T-helper 1 cell treated with Interleukin-12 subunit alpha and Interleukin-12 subunit beta and Interleukin-4 antibody, amounts not matched to agents 30 μg/mL and 1 μg/mL, for 36 hours (primary cell): ENCODE measurements around the gene MAPK11.

Experiments
- H3K27ac Mint-ChIP-seq: one replicate; pipeline ENCODE4 v1.8.0; 2021; ENCODE audit warnings: mild to moderate bottlenecking, mixed read lengths
- H3K27me3 Mint-ChIP-seq: one replicate; pipeline ENCODE4 v1.8.0; 2021; ENCODE audit warnings: low read depth, mixed read lengths
- H3K36me3 Mint-ChIP-seq: one replicate; pipeline ENCODE4 v1.8.0; 2021; ENCODE audit warnings: low read depth, mixed read lengths
- H3K4me1 Mint-ChIP-seq: one replicate; pipeline ENCODE4 v1.8.0; 2021; ENCODE audit warnings: low read depth, mixed read lengths
- H3K4me3 Mint-ChIP-seq: one replicate; pipeline ENCODE4 v1.8.0; 2021; ENCODE audit warnings: mild to moderate bottlenecking, moderate library complexity, mixed read lengths
- H3K9me3 Mint-ChIP-seq: one replicate; pipeline ENCODE4 v1.8.0; 2021; ENCODE audit warnings: mixed read lengths

MAPK11 gene

GRCh38 chr22:50258361-50259292, 11.6 kb downstream of the MAPK11 start:
- Mint-ChIP-seq H3K4me3 (no peak overlapping the region), H3K27me3 (peaks cover 10% of the 10 kb centered on the region), H3K36me3 (no peaks in the 10 kb centered on the region), H3K4me1 (peaks cover 4% of the 10 kb centered on the region), H3K27ac (no peak overlapping the region), H3K9me3 (no peaks in the 10 kb centered on the region)

DNA sequence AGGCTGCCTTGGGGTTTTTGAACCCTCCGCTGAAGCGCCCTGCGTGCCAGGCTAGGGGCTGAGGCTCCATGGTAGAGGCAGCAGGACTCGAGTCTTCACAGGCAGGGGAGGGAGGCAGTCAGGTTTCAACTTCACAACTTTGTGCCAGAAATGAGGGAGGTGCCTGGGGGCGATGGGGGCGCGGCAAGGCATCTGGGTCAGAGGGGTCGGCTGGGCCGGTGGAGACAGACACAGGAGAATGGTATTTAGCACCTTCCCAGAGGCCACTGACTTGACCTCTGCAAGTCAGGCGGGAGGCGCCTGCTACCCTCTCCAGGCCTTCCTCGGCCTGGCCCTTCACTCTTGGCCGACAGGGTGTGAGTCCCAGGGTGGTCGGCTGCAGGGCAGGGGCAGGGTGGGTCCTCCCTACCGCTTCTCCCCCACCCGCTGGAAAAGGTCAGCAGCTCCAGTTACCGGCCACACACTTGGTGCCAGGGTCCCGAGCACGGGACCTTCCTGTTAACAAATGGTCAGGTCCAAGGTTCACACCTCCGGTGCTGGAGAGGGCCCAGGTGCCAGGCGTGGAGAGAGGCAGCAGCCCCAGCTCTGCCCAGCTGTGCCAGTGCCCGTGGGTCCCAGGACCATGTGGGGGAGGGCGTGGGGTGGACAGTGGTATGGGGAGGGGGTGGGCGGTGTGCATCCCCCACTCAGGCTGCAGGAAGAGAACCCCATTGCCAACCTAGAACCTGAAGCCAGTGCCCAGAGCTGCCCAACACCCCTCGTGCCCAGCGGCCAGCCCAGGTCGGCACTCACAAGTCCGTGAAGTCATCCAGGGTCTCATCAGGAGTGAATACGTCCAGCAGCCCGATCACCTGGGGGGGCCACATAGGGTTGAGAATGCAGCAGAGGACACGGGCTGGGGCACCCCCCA, 12.5 kb downstream of the MAPK11 start:
- H3K27ac Mint-ChIP-seq = no peak overlapping the region
- H3K36me3 Mint-ChIP-seq = no peaks in the 10 kb centered on the region
- H3K4me3 Mint-ChIP-seq = no peak overlapping the region
- H3K27me3 Mint-ChIP-seq = peaks cover 10% of the 10 kb centered on the region
- H3K9me3 Mint-ChIP-seq = no peaks in the 10 kb centered on the region
- peaks cover 4% of the 10 kb centered on the region for H3K4me1 Mint-ChIP-seq

GRCh38 chr22:50257041-50257440, 13.1 kb downstream of the MAPK11 start:
- H3K27ac Mint-ChIP-seq = no peak overlapping the region
- H3K4me1 Mint-ChIP-seq = peaks cover under 1% of the 10 kb centered on the region
- H3K9me3 Mint-ChIP-seq = no peaks in the 10 kb centered on the region
- H3K27me3 Mint-ChIP-seq = peaks cover 5% of the 10 kb centered on the region
- H3K4me3 Mint-ChIP-seq = no peak overlapping the region
- H3K36me3 Mint-ChIP-seq = no peaks in the 10 kb centered on the region

GRCh38 chr22:50256258-50256862, 13.8 kb downstream of the MAPK11 start:
- peaks cover 3% of the 10 kb centered on the region for H3K27me3 Mint-ChIP-seq
- H3K9me3 Mint-ChIP-seq = no peaks in the 10 kb centered on the region
- H3K4me3 Mint-ChIP-seq = no peak overlapping the region
- H3K36me3 Mint-ChIP-seq = no peaks in the 10 kb centered on the region
- H3K27ac Mint-ChIP-seq = no peak overlapping the region
- no peaks in the 10 kb centered on the region for H3K4me1 Mint-ChIP-seq

GRCh38 chr22:50255607-50256006, 14.6 kb downstream of the MAPK11 start:
- Mint-ChIP-seq H3K36me3 (peaks cover 1% of the 10 kb centered on the region), H3K4me1 (peaks cover 1% of the 10 kb centered on the region), H3K4me3 (no peak overlapping the region), H3K27ac (no peak overlapping the region), H3K27me3 (peaks cover 3% of the 10 kb centered on the region), H3K9me3 (no peaks in the 10 kb centered on the region)

GRCh38 chr22:50255099-50255498, 15.1 kb downstream of the MAPK11 start:
- no peak overlapping the region for H3K4me3 Mint-ChIP-seq
- no peak overlapping the region for H3K27ac Mint-ChIP-seq
- H3K27me3 Mint-ChIP-seq = peaks cover 3% of the 10 kb centered on the region
- no peaks in the 10 kb centered on the region for H3K9me3 Mint-ChIP-seq
- peaks cover 5% of the 10 kb centered on the region for H3K4me1 Mint-ChIP-seq
- H3K36me3 Mint-ChIP-seq = peaks cover 1% of the 10 kb centered on the region

GRCh38 chr22:50253941-50254340, 16.2 kb downstream of the MAPK11 start:
- Mint-ChIP-seq H3K27me3 (peaks cover 1% of the 10 kb centered on the region), H3K27ac (no peak overlapping the region), H3K36me3 (peaks cover 1% of the 10 kb centered on the region), H3K4me3 (no peak overlapping the region), H3K4me1 (peaks cover 5% of the 10 kb centered on the region), H3K9me3 (no peaks in the 10 kb centered on the region)

DNA sequence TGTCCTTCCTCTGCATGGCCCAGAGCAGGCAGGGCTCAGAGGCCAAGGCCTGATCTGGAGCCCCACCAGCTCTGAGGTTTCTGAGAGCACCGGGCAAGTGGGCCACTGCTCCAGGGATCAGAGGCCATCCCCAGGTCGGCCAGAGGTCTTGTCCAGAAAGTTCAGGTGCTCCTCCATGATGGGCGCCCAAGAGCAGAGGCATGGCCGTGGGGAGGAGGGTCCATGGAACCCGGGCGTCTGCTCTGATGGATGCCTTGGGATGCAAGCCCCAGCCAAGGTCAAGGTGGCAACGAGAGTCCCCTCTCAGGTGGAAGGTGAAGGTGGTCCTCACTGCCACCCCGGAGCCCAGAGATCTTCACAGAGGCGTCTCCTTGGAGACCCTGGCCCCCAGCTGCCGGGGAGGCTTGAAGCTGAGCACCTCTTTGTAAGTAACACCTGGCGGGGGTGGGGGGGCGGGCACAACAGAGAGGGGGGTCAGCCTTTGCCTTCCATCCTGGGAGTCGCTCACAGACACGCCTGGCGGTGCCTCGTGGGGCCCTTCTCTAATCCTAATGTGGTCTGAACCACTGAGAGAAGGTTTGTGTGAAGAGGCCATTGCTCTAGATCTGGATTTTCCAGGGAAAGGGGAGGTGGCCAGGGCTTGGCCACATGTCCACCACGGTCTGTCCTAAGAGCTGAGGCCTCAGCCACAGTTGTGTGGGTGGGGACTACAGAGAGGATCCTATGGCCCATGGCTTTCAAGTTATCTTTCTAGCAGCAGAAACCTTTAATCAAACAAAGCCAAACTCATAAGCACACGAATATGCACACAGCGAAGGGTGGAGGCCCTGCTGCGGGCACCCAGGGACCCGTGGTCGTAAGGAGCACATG, 16.9 kb downstream of the MAPK11 start:
- no peaks in the 10 kb centered on the region for H3K27me3 Mint-ChIP-seq
- peaks cover 5% of the 10 kb centered on the region for H3K4me1 Mint-ChIP-seq
- no peak overlapping the region for H3K27ac Mint-ChIP-seq
- H3K9me3 Mint-ChIP-seq = no peaks in the 10 kb centered on the region
- peaks cover 1% of the 10 kb centered on the region for H3K36me3 Mint-ChIP-seq
- no peak overlapping the region for H3K4me3 Mint-ChIP-seq

- Mint-ChIP-seq H3K4me3 (no peak overlapping the region), H3K36me3 (peaks cover 6% of the 10 kb centered on the region), H3K9me3 (no peaks in the 10 kb centered on the region), H3K27ac (no peak overlapping the region), H3K4me1 (peaks cover 8% of the 10 kb centered on the region), H3K27me3 (no peaks in the 10 kb centered on the region)
Measured at GRCh38 chr22:50252082-50253045, 17.8 kb downstream of the MAPK11 start.

DNA sequence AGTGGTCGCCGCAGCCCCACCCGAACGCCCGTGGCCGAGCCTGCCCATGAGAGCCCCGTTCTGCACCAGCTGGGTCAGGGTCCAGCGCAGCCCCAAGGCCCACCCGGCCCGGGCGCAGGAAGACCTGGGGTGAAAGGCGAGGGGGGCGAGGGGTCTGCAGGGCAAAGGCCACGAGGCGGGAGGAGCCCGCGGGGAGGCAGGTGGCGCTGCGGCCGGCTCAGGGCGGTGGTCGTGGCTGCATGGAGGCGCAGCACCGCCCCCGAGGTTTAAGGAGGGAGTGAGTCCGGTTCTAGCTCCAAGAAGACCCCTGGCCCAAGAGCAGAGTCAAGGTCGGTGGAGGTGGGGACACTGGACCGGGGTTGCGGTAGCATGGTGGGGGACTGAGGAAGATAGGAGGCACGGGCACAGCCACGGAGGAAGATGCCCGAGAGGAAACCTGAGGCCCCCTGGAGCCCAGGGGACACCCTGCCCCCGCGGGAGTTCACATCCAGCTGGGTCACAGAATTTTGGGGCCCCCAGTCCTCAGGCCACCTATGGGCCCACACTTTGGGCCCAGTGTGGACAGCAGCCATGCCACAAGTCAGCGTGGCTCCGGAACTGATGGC, 18.6 kb downstream of the MAPK11 start:
- Mint-ChIP-seq H3K27ac (no peak overlapping the region), H3K27me3 (no peaks in the 10 kb centered on the region), H3K4me3 (no peak overlapping the region)

DNA sequence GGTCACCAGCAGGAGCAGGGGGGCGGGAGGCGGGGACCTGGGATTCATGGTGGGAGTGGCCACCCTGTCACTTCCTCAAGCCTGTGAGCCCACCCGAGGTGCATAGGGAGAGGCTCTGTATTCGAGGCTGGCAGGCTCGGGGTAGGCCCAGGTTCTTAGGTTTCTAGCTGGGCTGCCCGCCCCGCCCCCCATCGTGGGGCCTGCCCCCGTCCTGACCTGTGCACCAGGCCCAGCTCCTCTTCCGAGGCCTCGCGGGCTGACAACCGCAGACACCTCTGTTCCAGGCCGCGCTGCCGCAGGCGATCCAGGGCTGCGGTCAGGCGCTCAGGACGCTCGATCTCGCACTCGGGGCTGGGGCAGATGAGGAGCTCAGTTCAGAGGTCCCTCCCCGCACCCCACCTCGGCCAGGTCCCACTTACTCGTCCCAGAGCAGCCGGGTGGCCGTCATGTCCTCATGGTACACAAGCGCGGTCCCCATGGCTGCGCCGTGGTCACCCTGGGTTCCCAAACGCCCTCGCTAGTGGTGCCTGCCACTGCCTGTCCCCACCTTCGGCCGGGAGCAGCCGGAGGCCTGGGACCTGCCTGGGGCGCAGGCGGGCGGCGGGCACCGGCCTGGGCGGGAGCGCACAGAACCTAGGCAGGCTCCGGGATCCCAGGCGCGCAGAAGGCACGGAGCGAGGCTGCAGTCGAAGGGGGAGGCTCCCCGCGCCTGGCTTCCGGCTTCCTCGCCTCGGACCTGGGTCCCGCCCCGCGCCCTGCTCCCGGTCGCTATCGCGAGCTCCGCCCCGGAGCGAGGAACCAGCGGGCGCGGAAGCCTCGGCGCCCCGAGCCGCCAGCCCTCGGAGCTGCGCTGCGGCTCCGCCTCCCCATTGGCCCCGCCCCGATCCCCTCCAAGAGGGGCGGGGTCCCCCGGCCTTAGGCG, 19.4 kb downstream of the MAPK11 start, which contains the start of gene HDAC10:
Gene HDAC10 (minus strand): TSS at position 711 of the 922 bp plus-strand sequence. CDS start 233 bp downstream, at position 478.
- peaks cover 8% of the 10 kb centered on the region for H3K36me3 Mint-ChIP-seq
- no peaks in the 10 kb centered on the region for H3K9me3 Mint-ChIP-seq
- peaks cover 8% of the 10 kb centered on the region for H3K4me1 Mint-ChIP-seq
- peak within 1 kb of the TSS; percentile 84 for H3K4me3 Mint-ChIP-seq
- H3K27me3 Mint-ChIP-seq = no peaks in the 10 kb centered on the region
- H3K27ac Mint-ChIP-seq = peak within 1 kb of the TSS; percentile 76

More for the DNA sequence above, 18.6 kb downstream of the MAPK11 start:
- H3K4me1 Mint-ChIP-seq = peaks cover 8% of the 10 kb centered on the region
- H3K36me3 Mint-ChIP-seq = peaks cover 8% of the 10 kb centered on the region
- no peaks in the 10 kb centered on the region for H3K9me3 Mint-ChIP-seq

GRCh38 chr22:50250249-50250554, 20.0 kb downstream of the MAPK11 start:
- Mint-ChIP-seq H3K4me1 (peaks cover 8% of the 10 kb centered on the region), H3K9me3 (no peaks in the 10 kb centered on the region), H3K36me3 (peaks cover 8% of the 10 kb centered on the region), H3K27ac (peak overlapping the region; percentile 31), H3K27me3 (no peaks in the 10 kb centered on the region), H3K4me3 (peak overlapping the region; percentile 84)
